GM19239 (cell line): ENCODE measurements around the gene GSTA2.
"Not testable (repeated sequence)": the region's sequence is repeated elsewhere in the genome, so short reads cannot be mapped to it uniquely, and the experiment has no call there.

Experiments
- DNase-seq: peaks from one replicate; pipeline ENCODE4 v3.0.0; 2011; ENCODE audit warnings: low spot score; ENCODE audit not compliant: insufficient read length
- FAIRE-seq: peaks from 2 replicates; lab custom pipeline; 2011; peaks lifted over from hg19 to GRCh38; lab: Jason Lieb, UNC

Gene GSTA2

GRCh38 chr6:52761673-52762491, 1.4 kb downstream of the GSTA2 start:
- FAIRE-seq: not testable (repeated sequence)

GRCh38 chr6:52760105-52760765, 3.0 kb downstream of the GSTA2 start:
- FAIRE-seq (no peak), DNase-seq (no peak)

More at GRCh38 chr6:52761673-52762491, 1.4 kb downstream of the GSTA2 start:
- DNase-seq: not testable (repeated sequence)

GRCh38 chr6:52759085-52759484, 4.2 kb downstream of the GSTA2 start:
- DNase-seq: no peak
- FAIRE-seq: no peak

GRCh38 chr6:52757651-52758338, 5.5 kb downstream of the GSTA2 start:
- DNase-seq, FAIRE-seq: not testable (repeated sequence)

- FAIRE-seq (no peak), DNase-seq (no peak)
Measured at GRCh38 chr6:52754443-52754842, 8.8 kb downstream of the GSTA2 start.

- not testable (repeated sequence) for DNase-seq
Measured at GRCh38 chr6:52753137-52753536, 10.1 kb downstream of the GSTA2 start.

GRCh38 chr6:52752310-52752709, 11.0 kb downstream of the GSTA2 start:
- DNase-seq (no peak), FAIRE-seq (no peak)

More at GRCh38 chr6:52753137-52753536, 10.1 kb downstream of the GSTA2 start:
- not testable (repeated sequence) for FAIRE-seq

GRCh38 chr6:52749556-52750152, 13.6 kb downstream of the GSTA2 start:
- DNase-seq (no peak), FAIRE-seq (no peak)

GRCh38 chr6:52747301-52747700, 16.0 kb downstream of the GSTA2 start:
- not testable (repeated sequence) for FAIRE-seq, DNase-seq

- DNase-seq (no peak), FAIRE-seq (no peak)
Measured at GRCh38 chr6:52746213-52746612, 17.1 kb downstream of the GSTA2 start.

- FAIRE-seq (no peak), DNase-seq (no peak)
Measured at GRCh38 chr6:52745764-52746201, 17.5 kb downstream of the GSTA2 start.

- no peak for DNase-seq
- no peak for FAIRE-seq
Measured at GRCh38 chr6:52741872-52742271, 21.4 kb downstream of the GSTA2 start.

- FAIRE-seq: no peak
- no peak for DNase-seq
Measured at GRCh38 chr6:52739627-52740026, 23.6 kb downstream of the GSTA2 start.

- DNase-seq (no peak), FAIRE-seq (no peak)
Measured at GRCh38 chr6:52739134-52739533, 24.1 kb downstream of the GSTA2 start.

GRCh38 chr6:52736145-52736544, 27.1 kb downstream of the GSTA2 start:
- DNase-seq: no peak
- FAIRE-seq: no peak

GRCh38 chr6:52735071-52735470, 28.2 kb downstream of the GSTA2 start:
- FAIRE-seq (no peak), DNase-seq (no peak)

- DNase-seq: no peak
- FAIRE-seq: no peak
Measured at GRCh38 chr6:52734072-52734471, 29.2 kb downstream of the GSTA2 start.

GRCh38 chr6:52733172-52733571, 30.1 kb downstream of the GSTA2 start:
- no peak for DNase-seq
- FAIRE-seq: no peak

- FAIRE-seq (no peak), DNase-seq (no peak)
Measured at GRCh38 chr6:52731719-52732118, 31.6 kb downstream of the GSTA2 start.

GRCh38 chr6:52729576-52729975, 33.7 kb downstream of the GSTA2 start:
- FAIRE-seq (no peak), DNase-seq (no peak)
